DND-41 (cell line): ENCODE results near the gene ADCY7.

Experiments used
- ATAC-seq: fragments of 200-7000 bp; cut with Tn5 transposase; 3 replicates; pipeline ENCODE4 v1.9.1; 2021; ENCODE audit warnings: low read depth; ENCODE audit not compliant: insufficient read depth
- DNase-seq: peaks from one replicate; pipeline ENCODE4 v3.0.0-alpha.2; 2020
- H2AFZ ChIP-seq: 2 replicates; pipeline ENCODE4 v1.6.0; 2012; ENCODE audit warnings: low read depth, low read length
- H3K27ac ChIP-seq: 2 replicates; pipeline ENCODE4 v1.5.1; 2012; ENCODE audit warnings: low read length, inconsistent platforms
- H3K27me3 ChIP-seq: fragments of 200-600 bp; sonication (generic); 2 replicates; pipeline ENCODE4 v1.6.0; 2012; ENCODE audit warnings: low read length, mild to moderate bottlenecking, inconsistent platforms; ENCODE audit not compliant: insufficient read depth, poor library complexity
- H3K36me3 ChIP-seq: 2 replicates; pipeline ENCODE4 v1.5.1; 2012; ENCODE audit warnings: low read length, inconsistent platforms; ENCODE audit not compliant: insufficient read depth
- H3K4me1 ChIP-seq: 2 replicates; pipeline ENCODE4 v1.5.1; 2012; ENCODE audit warnings: mild to moderate bottlenecking, low read length; ENCODE audit not compliant: insufficient read depth
- H3K4me2 ChIP-seq: 2 replicates; pipeline ENCODE4 v1.6.0; 2012; ENCODE audit warnings: mild to moderate bottlenecking, moderate library complexity, low read length, inconsistent platforms; ENCODE audit not compliant: insufficient read depth
- H3K4me3 ChIP-seq, 2 experiments: fragments of 200-600 bp in 1 of 2; shearing (Covaris generic) in 1 of 2; 2 replicates each; pipeline ENCODE4 v1.5.1; 2012 to 2016; ENCODE audit warnings: inconsistent platforms in 2 of 2, low read length in 2 of 2, mild to moderate bottlenecking in 2 of 2, low read depth in 1 of 2, moderate library complexity in 1 of 2
- H3K79me2 ChIP-seq: 2 replicates; pipeline ENCODE4 v1.6.0; 2012; ENCODE audit warnings: low read length, inconsistent platforms; ENCODE audit not compliant: insufficient read depth
- H3K9ac ChIP-seq: 2 replicates; pipeline ENCODE4 v1.6.0; 2012; ENCODE audit warnings: low read depth, mild to moderate bottlenecking, inconsistent platforms, low read length, moderate library complexity
- H3K9me3 ChIP-seq: 2 replicates; pipeline ENCODE4 v1.5.1; 2012; ENCODE audit warnings: low read length, moderate library complexity, mild to moderate bottlenecking, inconsistent platforms; ENCODE audit not compliant: insufficient read depth, severe bottlenecking
- H4K20me1 ChIP-seq: 2 replicates; pipeline ENCODE4 v1.6.0; 2012; ENCODE audit warnings: low read length; ENCODE audit not compliant: insufficient read depth
- CTCF ChIP-seq: IDR thresholded peaks from 2 replicates; pipeline ENCODE4 v1.5.1; 2012; ENCODE audit warnings: borderline replicate concordance, low read length, moderate library complexity, mild to moderate bottlenecking; ENCODE audit not compliant: poor library complexity, severe bottlenecking; ENCODE audit errors: extremely low read depth
- EZH2 ChIP-seq: IDR thresholded peaks from 3 replicates; pipeline ENCODE4 v1.6.1; 2012; ENCODE audit warnings: borderline replicate concordance, low read depth, mild to moderate bottlenecking, moderate library complexity, low read length, inconsistent platforms; ENCODE audit not compliant: severe bottlenecking

ADCY7 gene

GRCh38 chr16:50273382-50273690 lies 7.0 kb downstream of the ADCY7 start:
- DNase-seq (no peak), ATAC-seq (no peak)
- H3K27me3 ChIP-seq = no peaks in the 10 kb centered on the region
- H4K20me1 ChIP-seq = 0 out of 2 replicates have a peak, but pooled peaks cover 4% of the 10 kb centered on the region
- no peaks in the 10 kb centered on the region for H3K79me2 ChIP-seq
- H3K36me3 ChIP-seq = no peaks in the 10 kb centered on the region
- no peak overlapping the region for H3K4me3 ChIP-seq
- H3K4me1 ChIP-seq = no peaks in the 10 kb centered on the region
- no peak overlapping the region for H3K27ac ChIP-seq
- H3K9me3 ChIP-seq = no peaks in the 10 kb centered on the region
- TF ChIP-seq EZH2 (no peak), CTCF (no peak)
- H3K4me2 ChIP-seq = no peak overlapping the region
- no peak overlapping the region for H2AFZ ChIP-seq
- no peak overlapping the region for H3K9ac ChIP-seq

- H3K79me2 ChIP-seq = no peaks in the 10 kb centered on the region
- no peak for DNase-seq
- H4K20me1 ChIP-seq = 0 out of 2 replicates have a peak, but pooled peaks cover 4% of the 10 kb centered on the region
- H3K36me3 ChIP-seq = no peaks in the 10 kb centered on the region
- no peak overlapping the region for H3K9ac ChIP-seq
- H3K4me2 ChIP-seq = no peak overlapping the region
- no peaks in the 10 kb centered on the region for H3K9me3 ChIP-seq
- no peak overlapping the region for H3K27ac ChIP-seq
- H3K27me3 ChIP-seq = no peaks in the 10 kb centered on the region
- no peak for ATAC-seq
- H3K4me1 ChIP-seq = no peaks in the 10 kb centered on the region
- H3K4me3 ChIP-seq = no peak overlapping the region
- TF ChIP-seq CTCF (no peak), EZH2 (no peak)
- no peak overlapping the region for H2AFZ ChIP-seq
Observed at GRCh38 chr16:50273888-50274325, 7.6 kb downstream of the ADCY7 start.

GRCh38 chr16:50274326-50275097 lies 8.2 kb downstream of the ADCY7 start:
- peak; percentile 67 for ATAC-seq
- Histone ChIP-seq H4K20me1 (peaks cover 4% of the 10 kb centered on the region; the same call in 1 of the 2 replicates), H3K4me3 (no peak overlapping the region), H3K79me2 (no peaks in the 10 kb centered on the region), H2AFZ (no peak overlapping the region), H3K27me3 (no peaks in the 10 kb centered on the region), H3K4me2 (no peak overlapping the region), H3K27ac (no peak overlapping the region), H3K9me3 (no peaks in the 10 kb centered on the region), H3K9ac (no peak overlapping the region), H3K4me1 (no peaks in the 10 kb centered on the region), H3K36me3 (no peaks in the 10 kb centered on the region)
- no peak for TF ChIP-seq CTCF
- no peak for TF ChIP-seq EZH2
- peak; percentile 39 for DNase-seq
